Thyroid gland (tissue), 4 donors: Measurements from ENCODE around the gene GNAQ.

Experiments used
- POLR2A ChIP-seq, 2 donors: fragments of 450-650 bp; IDR thresholded peaks; one replicate each; pipeline ENCODE4 v1.6.1; 2017; ENCODE audit warnings: antibody characterized with exemption in 2 of 2, mild to moderate bottlenecking in 2 of 2, moderate library complexity in 1 of 2
- TF ChIP-seq, protein P1 (sequence below), 6 experiments: fragments of 200-600 bp in 3 of 6; fragments of 450-650 bp in 3 of 6; sonication (generic) in 3 of 6; IDR thresholded peaks; one replicate each; pipeline ENCODE4 v1.5.1; 2016 to 2019; ENCODE audit warnings: antibody characterized with exemption in 6 of 6, mild to moderate bottlenecking in 2 of 6, inconsistent platforms in 1 of 6, moderate library complexity in 1 of 6

DNA sequence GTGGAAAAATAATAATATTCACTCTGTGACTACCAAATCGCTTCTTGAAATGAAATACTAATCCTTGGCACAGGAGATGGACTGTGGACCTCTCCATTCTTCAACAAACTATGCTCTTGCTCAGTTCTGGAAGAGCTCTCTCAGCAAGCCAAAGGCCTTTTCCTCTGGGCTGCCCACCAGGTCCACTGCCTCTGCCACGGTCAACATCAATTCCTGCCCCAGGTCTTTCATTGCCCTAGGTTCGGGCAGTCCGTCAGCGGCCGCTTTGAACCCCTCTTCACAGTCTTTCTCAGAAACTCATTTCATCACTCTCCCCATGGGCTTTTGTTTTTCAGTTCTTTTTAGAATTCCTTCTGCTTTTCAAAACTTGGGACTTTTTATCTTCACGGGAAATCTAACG is 64.9 kb downstream of the GNAQ start:
- TF ChIP-seq, protein P1, sequence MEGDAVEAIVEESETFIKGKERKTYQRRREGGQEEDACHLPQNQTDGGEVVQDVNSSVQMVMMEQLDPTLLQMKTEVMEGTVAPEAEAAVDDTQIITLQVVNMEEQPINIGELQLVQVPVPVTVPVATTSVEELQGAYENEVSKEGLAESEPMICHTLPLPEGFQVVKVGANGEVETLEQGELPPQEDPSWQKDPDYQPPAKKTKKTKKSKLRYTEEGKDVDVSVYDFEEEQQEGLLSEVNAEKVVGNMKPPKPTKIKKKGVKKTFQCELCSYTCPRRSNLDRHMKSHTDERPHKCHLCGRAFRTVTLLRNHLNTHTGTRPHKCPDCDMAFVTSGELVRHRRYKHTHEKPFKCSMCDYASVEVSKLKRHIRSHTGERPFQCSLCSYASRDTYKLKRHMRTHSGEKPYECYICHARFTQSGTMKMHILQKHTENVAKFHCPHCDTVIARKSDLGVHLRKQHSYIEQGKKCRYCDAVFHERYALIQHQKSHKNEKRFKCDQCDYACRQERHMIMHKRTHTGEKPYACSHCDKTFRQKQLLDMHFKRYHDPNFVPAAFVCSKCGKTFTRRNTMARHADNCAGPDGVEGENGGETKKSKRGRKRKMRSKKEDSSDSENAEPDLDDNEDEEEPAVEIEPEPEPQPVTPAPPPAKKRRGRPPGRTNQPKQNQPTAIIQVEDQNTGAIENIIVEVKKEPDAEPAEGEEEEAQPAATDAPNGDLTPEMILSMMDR (IDR thresholded peaks at IDR 0.05): no peak
- TF ChIP-seq POLR2A (IDR thresholded peaks at IDR 0.05): no peak
